Measurements from ENCODE around the gene NECAB2.

NECAB2 gene

DNA sequence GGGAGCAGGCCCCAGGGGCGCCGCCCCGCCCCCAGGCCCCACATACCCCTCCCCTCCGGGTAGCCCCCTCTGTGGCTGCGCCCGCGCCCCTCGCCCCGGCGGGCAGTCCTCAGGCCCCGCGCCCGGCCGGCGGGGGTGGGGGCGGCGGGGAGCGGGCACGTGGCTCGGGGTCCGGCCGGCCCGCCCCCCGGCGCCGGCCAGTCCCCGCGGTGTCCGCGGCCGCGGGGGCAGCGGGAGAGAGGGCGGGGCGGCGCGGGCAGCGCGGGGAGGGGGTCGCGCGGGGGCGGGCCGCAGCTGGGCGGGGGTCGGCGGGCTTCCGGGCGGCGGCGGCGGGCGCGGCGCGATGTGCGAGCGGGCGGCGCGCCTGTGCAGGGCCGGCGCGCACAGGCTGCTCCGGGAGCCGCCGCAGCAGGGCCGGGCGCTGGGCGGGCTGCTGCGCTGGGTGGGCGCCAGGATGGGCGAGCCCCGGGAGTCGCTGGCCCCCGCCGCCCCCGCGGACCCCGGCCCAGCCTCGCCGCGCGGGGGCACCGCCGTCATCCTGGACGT is 335 bp downstream of the NECAB2 start:
- DNase-seq = no peak

DNA sequence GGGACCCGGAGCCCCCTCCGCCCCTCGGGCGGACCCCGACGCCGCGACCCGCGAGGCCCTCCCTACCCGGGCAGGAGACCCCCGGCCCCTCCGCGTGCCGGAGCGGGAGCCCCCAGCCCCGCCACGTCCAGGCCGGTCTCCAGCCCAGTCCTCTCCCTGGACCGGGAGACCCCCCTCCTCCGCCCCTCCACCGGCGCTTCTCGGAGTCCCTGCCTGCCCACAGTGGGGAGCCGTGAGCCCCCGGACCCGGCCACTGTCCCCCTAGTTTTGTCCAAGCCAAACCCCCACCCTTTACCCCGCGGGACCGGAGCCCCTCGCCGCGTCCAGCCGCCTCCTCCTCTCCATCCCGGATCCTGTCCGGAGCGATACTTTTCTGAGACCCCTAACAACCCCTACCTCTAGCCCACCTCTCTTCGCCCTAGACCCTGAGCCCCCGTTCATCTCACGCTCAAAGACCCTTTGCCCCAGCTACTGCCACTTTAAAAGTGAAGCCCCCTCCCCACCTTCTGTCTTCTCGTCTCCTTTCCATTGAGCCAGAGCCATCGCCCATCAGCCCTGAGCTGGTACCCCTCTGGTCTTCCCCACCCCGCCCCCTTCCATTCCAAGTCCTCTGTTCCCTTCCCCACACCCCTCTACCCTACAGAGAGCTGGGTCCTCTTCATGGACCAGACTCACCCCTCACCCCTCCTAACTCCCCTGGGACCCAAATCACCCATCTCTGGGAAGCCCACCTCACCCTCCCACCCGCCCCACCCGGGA is 1.0 kb downstream of the NECAB2 start:
- DNase-seq = no peak

DNA sequence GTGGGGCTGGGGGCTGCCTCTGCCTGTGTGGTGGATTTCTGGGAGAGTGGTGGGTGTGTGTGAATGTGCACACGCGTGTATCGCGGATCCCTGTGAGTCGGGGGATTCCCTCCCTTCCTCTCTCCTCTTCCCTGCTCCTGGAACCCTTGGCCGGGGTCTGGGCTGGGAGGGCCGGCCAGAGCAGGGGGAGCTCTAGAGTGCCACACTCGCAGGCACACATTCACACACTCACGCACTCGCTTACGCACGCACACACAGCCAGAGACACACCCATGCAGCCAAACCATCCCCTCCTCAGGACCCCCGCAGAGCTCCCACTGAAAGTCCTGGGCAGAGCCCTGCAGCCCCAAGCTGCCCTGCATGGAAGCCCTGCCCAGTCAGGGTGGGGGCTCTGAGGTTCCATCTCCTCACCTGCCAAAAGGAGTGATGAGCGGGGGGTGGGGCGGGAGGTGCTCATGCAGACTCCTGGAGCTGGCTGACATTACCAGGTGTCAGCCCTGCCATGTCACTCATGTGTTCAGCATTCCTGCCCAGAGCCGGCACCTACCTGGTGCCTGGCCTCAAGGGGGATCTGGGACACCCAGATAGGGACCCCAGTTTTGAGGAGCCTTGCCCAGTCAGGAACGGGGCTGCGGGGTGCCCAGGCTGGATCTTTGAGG is 1.9 kb downstream of the NECAB2 start:
- DNase-seq = no peak

- DNase-seq = no peak
These were observed 2.4 kb downstream of the NECAB2 start for GRCh38 chr16:83970430-83970815.

DNA sequence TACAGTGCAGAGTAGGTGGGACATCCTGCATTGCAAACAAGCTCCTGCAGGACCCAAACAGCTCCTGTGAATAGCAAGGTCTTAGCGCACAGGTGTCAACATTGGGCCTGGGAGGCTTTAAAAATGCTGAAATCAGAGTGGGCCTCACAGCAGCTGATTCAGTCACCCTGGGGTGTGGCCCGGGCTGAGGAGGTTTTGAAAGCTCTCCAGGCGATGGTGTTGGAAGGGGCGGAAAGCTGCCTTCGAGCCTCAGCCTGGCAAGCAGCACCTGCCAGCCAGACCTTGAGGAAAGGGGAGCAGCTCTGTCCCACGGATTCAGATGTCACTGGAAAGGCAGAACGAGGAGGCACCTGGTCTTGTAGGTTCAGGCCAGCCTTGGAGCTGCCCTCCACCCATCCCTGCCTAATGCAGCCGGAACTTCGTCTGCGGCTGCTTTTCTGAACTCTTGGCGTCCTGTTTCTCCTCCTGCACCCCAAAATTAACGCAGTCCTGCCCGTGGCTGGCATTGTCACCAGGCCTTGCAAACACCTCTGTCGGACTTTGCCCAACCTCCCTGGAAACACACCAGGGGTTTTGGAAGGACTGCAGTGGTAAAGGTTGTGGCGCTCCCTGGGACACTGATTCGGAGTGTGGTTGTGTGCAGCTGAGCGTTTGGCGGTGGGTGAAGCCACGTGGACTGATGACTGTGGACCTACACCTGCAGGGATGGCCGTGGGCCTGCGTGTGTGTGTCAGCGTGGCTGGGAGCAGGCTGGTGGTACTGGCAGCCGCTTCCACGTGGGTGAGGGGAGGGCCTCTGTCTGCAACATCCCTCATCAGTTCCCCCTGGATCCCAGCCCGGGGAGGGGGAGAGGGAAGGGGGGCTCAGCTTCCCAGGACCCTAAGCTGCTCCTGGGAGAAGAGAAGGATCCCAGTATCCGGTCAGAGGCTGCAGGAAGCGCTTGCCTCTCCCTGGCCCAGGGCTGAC is 3.4 kb downstream of the NECAB2 start:
- peak in 1 of 2 experiments; percentile 39 for DNase-seq

- DNase-seq = no peak
These were observed 4.4 kb downstream of the NECAB2 start for GRCh38 chr16:83972256-83973008.

DNA sequence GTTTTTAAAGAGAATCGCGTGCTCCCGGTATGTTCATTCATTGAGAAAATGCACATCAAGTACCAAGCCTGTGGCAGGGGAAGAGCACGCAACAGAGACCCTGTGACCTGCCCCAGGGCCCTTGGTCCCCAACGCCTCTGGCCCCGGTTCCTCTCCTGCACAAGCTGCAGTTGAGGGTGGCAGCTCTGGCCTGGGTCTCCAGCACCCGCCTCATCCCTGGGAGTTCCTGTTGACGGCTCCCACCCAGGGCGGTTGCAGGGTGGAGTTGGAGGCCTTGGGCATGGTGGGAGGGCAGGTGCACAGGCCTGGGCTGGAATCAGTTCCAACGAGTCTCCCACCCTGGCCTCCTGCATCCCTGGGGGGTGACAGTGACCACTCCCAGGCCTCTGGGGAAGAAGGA is 5.0 kb downstream of the NECAB2 start:
- DNase-seq = no peak

GRCh38 chr16:83973581-83974385 is 5.7 kb downstream of the NECAB2 start:
- no peak for DNase-seq

DNA sequence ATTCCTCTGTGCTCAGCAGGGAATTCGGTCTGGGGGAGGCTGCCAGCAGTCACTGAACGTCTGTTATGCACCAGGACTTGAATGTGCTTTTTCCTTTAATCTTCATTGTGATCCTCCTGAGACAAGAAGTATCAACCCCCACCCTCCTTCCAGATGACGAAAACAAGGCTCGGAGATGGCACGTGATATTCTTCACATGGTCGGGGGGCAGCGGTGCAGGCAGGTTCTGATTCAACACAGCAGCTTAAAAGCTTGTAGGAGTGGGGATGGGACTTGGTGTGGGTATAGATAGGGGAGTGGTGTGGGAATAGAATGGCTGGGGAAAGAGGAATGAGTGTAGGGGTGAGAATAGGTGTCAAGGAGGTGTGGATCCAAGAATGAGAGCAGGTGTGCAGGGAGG is 6.4 kb downstream of the NECAB2 start:
- DNase-seq = no peak

DNA sequence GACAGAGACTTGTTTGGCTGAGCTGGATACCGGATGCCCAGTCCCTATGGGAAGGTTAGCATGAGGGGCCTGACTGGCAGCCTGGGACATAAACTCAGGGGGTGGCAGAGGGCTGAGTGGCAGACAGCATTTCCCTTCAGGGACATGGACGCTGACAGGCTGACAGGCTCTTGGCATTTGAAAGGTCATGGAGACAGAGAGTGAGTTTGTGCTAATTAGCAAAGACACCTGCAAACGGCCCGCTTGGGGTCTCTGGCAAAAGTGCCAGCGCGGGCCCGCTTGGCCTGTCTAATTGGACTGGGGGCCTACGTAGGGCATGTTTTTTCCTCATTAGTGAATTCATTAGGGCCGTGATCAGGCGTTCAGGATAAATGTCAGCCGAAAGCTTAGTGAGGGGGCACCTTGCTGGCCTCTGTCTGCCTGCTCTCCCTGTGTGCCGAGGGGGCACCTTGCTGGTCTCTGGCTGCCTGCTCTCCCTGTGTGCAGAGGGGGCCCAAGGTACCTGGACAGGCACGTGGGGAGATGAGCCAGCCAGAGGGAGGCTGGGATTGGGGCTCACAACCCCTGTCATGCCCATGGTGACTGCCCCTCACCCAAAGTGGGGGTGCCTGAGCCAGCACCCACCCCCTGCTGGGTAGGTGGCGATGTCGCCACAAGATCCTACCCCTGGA is 7.7 kb downstream of the NECAB2 start:
- no peak for DNase-seq

DNA sequence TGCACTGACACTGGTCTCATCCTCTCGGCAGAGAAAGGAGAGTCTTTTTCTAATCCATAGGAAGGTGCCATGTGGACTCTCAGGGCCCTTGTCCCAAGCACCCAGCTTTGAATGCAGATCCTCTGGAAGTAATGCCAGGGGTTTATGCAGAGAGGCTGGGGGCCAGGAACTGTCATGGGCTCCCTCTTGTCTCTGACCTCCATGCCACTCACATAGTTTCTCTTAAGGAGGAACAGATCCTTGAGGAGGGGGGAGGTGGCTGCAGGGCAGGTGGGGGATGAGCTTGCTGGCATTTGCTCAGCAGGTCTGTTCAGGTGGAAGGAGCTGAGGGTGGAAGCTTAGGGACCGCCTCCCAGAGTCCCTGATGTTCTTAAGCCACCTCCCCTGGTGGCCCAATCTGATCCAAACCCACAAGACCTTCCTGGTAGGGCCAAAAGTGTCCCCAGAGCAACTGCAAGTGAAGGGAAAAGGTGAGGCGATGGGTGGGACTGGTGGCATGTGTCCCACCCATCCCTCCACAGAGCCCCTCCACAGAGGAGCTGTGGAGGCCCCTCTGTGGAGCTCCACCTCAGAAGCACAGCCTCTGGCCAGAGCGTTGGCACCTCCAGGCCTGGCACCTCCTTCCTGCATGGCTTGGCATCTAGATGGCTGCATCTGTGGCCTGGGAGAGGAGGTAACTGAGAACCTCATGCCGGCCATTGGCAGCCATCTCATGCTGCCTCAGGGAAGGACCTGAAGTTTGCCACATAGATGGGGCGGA is 9.2 kb downstream of the NECAB2 start:
- DNase-seq = no peak

DNA sequence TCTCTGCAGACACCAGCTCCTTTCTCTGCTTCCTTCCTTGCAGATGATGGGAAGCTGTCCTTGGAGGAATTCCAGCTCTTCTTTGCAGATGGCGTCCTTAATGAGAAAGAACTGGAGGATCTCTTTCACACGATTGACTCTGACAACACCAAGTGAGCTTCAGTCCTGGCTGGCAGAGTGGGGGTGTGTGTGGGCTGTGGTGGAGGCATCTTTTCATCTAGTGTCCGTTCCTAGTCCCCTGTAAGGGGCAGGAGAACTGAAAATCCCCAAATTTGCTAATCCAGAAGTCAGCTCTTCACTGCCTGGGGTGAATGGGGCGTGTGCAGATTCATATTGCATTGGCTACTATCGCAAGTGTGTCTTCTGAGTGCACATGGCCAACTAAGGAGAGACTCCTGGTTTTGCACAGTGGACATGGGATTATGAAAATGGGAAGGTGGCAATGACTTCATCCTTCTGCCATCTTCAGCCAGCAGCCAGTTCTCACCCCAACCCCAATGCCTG is 10.4 kb downstream of the NECAB2 start:
- DNase-seq = no peak

- DNase-seq = no peak
These were observed 11.4 kb downstream of the NECAB2 start for GRCh38 chr16:83979441-83979840.

GRCh38 chr16:83980794-83981193 is 12.8 kb downstream of the NECAB2 start:
- no peak for DNase-seq

DNA sequence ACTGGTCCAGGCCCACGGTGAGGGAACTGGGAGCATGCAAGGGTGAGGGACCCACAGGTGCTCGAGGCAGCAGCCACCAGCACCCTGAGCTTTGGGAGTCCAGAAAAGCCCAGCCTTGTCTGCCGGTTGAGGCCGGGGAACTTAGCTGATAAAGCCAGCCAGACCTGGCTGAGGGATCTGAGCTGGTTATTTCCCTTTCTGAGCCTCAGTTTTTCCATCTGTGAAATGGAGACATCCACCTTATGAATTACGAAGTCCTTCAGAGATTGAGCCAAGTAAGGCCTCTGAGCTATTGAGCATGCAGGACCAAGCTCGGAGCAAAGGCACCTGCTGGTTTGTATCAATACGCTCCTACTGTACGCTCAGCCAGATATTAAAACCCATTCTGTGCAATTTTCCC is 13.8 kb downstream of the NECAB2 start:
- DNase-seq = no peak

GRCh38 chr16:83983491-83983890 is 15.4 kb downstream of the NECAB2 start:
- DNase-seq = no peak

- DNase-seq = no peak
These were observed 21.3 kb downstream of the NECAB2 start for GRCh38 chr16:83989300-83989699.

DNA sequence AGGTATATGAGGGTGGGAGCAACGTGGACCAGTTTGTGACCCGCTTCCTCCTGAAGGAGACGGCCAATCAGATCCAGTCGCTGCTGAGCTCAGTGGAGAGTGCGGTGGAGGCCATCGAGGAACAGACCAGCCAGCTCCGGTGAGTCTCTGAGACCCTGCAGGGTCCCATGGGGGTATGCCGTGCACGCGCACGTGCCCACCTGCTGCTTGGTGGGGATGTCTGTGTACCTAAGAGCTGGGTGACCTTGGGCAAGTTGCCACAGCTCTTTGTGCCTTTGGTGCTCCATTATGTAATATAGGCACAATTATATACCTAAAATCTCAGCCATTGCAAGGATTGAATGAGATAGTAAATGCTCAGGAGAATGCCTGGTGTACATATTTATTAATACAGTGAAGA is 22.4 kb downstream of the NECAB2 start:
- no peak for DNase-seq

GRCh38 chr16:83992624-83993023 is 24.6 kb downstream of the NECAB2 start:
- no peak for DNase-seq

GRCh38 chr16:83994087-83994486 is 26.0 kb downstream of the NECAB2 start:
- DNase-seq = no peak

Data from NCI-H187 (cell line).